ENCODE results near the gene IDE. TPM values are rescaled to one million over a fixed set of nuclear protein-coding genes. Genes with fewer than 3 reads are reported as not detected.
"Not testable (repeated sequence)": the region's sequence is repeated elsewhere in the genome, so short reads cannot be mapped to it uniquely, and the experiment has no call there.

Gene IDE
- total and polyA plus RNA-seq, 2 of the 13 experiments (the other 11 are each of a cell fraction or from before 2014, with no cell fraction given) = 16.1 to 52.1 TPM

DNA sequence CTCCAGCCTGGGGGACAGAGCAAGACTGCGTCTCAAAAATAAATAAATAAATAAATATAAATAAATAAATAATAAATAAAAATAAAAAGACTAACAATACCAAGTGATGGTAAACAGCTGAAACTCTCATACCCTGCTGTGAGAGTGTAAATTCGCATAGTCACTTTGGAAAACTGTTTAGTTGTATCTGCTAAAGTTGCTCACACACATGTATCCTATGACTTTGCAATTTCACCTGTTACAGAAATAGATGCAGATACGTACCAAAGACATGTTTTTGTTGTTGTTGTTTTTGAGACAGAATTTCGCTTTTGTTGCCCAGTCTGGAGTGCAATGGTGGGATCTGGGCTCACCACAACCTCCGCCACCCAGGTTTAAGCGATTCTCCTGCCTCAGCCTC, 135.7 kb downstream of the IDE start (continued):
- TF ChIP-seq, protein P1, sequence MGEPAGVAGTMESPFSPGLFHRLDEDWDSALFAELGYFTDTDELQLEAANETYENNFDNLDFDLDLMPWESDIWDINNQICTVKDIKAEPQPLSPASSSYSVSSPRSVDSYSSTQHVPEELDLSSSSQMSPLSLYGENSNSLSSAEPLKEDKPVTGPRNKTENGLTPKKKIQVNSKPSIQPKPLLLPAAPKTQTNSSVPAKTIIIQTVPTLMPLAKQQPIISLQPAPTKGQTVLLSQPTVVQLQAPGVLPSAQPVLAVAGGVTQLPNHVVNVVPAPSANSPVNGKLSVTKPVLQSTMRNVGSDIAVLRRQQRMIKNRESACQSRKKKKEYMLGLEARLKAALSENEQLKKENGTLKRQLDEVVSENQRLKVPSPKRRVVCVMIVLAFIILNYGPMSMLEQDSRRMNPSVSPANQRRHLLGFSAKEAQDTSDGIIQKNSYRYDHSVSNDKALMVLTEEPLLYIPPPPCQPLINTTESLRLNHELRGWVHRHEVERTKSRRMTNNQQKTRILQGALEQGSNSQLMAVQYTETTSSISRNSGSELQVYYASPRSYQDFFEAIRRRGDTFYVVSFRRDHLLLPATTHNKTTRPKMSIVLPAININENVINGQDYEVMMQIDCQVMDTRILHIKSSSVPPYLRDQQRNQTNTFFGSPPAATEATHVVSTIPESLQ (CRISPR knock-in tag; conservative IDR thresholded peaks at IDR 0.05) = no peak
- TF ChIP-seq CHD2 (IDR thresholded peaks at IDR 0.05; ENCODE audit: low read depth, low read length) (no peak), MZF1 (CRISPR knock-in tag; IDR thresholded peaks at IDR 0.05; ENCODE audit: borderline replicate concordance) (no peak), SMAD1 (CRISPR knock-in tag; IDR thresholded peaks at IDR 0.05; ENCODE audit: borderline replicate concordance, low read depth) (no peak)
- TF ChIP-seq, protein P2, sequence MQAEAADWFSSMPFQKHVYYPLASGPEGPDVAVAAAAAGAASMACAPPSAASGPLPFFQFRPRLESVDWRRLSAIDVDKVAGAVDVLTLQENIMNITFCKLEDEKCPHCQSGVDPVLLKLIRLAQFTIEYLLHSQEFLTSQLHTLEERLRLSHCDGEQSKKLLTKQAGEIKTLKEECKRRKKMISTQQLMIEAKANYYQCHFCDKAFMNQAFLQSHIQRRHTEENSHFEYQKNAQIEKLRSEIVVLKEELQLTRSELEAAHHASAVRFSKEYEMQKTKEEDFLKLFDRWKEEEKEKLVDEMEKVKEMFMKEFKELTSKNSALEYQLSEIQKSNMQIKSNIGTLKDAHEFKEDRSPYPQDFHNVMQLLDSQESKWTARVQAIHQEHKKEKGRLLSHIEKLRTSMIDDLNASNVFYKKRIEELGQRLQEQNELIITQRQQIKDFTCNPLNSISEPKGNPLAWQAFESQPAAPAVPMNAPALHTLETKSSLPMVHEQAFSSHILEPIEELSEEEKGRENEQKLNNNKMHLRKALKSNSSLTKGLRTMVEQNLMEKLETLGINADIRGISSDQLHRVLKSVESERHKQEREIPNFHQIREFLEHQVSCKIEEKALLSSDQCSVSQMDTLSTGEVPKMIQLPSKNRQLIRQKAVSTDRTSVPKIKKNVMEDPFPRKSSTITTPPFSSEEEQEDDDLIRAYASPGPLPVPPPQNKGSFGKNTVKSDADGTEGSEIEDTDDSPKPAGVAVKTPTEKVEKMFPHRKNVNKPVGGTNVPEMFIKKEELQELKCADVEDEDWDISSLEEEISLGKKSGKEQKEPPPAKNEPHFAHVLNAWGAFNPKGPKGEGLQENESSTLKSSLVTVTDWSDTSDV (CRISPR knock-in tag; IDR thresholded peaks at IDR 0.05) = no peak

DNA sequence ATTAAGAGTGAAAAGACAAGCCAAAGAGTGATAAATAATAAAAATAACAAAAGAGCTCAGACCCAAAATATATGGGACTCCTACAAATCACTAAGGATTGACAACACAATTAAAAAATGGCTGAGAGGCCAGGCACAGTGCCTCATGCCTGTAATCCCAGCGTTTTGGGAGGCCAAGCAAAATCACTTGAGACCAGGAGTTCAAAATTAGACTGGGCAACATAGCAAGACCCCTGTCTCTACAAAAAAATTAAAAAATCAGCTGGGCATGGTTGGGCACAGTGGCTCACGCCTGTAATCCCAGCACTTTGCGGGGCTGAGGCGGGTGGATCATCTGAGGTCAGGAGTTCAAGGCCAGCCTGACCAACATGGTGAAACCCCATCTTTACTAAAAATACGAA, 137.3 kb downstream of the IDE start:
- in situ Hi-C loops (cut with HindIII; ENCODE audit: extremely low pct_ligation_motif_present, low pct_unique_long_range_greater_than_20kb) = loop anchor here (5.0 to 25.0 kb wide), 2 partner anchors 354 to 574 kb away; no protein-coding TSS in a partner anchor
- POLR2A ChIA-PET = no interaction called here
- no peak for TF ChIP-seq ZNF326 (CRISPR knock-in tag; IDR thresholded peaks at IDR 0.05; ENCODE audit: borderline replicate concordance)
- peak; percentile 64; the same call in 1 of the 2 replicates for TF ChIP-seq ZNF121 (CRISPR knock-in tag; IDR thresholded peaks at IDR 0.05)
- no peaks in the 10 kb centered on the region for H3K79me2 ChIP-seq (ENCODE audit: insufficient read depth, low read length)
- intact Hi-C loops (cut with micrococcal nuclease; ENCODE audit: unreplicated experiment) = loop anchor here (5.0 to 10.0 kb wide), 2 partner anchors 144 to 672 kb away; partner anchors contain the start of genes CPEB3 and MARCHF5
- WGBS (ENCODE audit: low lambda C conversion rate) = 62% methylated on average over 5 of the region's 5 CpGs
- DNase-seq (ENCODE audit: low spot score) (no peak), ATAC-seq (no peak), FAIRE-seq (no peak)
- H3K4me1 ChIP-seq (ENCODE audit: insufficient read depth, low read length) = no peaks in the 10 kb centered on the region
- no TSS peak for BruUV-seq (replicated peaks)
- no peaks in the 10 kb centered on the region for H3K9me3 ChIP-seq (ENCODE audit: low read length)
- H2AFZ ChIP-seq (ENCODE audit: low read length) = no peak overlapping the region
- no peaks in the 10 kb centered on the region for H3K36me3 ChIP-seq (replicated peaks in 1 of 2; ENCODE audit: control insufficient read depth in 1 of 2, insufficient read depth in 2 of 2, low read length in 2 of 2)
- no peak overlapping the region for H3K27ac ChIP-seq (ENCODE audit: extremely low read length, insufficient read depth, low read length)
- H3K27me3 ChIP-seq (ENCODE audit: control insufficient read depth in 1 of 2, insufficient read depth in 2 of 2, low read length in 2 of 2) = no peaks in the 10 kb centered on the region
- H4K20me1 ChIP-seq (ENCODE audit: insufficient read depth, low read length) = no peaks in the 10 kb centered on the region
- no peak overlapping the region for H3K4me3 ChIP-seq (replicated peaks in 1 of 3; ENCODE audit: insufficient read depth in 1 of 3, low read depth in 2 of 3, low read length in 3 of 3)
- CTCF ChIA-PET (ENCODE audit: low intra/inter-chr PET ratio, low total read pairs) = interaction anchor here (3.1 kb wide), 1 partner anchor 349 kb away, joined by 20 read pairs; no protein-coding TSS in a partner anchor
- no peak overlapping the region for H3K9ac ChIP-seq (ENCODE audit: insufficient read depth, low read depth, low read length)
- no peak overlapping the region for H3K4me2 ChIP-seq (ENCODE audit: low read depth, low read length)

DNA sequence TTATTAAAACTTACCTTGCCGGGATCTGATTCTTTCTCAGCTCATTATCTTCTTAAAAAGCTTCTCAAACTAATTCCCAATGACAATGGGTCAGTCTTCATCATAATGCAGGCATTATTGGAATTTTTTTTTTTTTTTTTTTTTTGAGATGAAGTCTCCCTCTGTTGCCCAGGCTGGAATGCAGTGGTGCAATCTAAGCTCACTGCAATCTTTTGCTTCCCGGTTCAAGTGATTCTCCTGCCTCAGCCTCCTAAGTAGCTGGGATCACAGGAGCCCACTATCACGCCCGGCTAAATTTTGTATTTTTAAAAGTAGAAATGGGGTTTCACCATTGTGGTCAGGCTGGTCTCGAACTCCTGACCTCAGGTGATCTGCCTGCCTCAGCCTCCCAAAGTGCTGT, 137.8 kb downstream of the IDE start:
- DNase-seq (ENCODE audit: low spot score); H3K27me3 ChIP-seq (ENCODE audit: control insufficient read depth in 1 of 2, insufficient read depth in 2 of 2, low read length in 2 of 2); H3K36me3 ChIP-seq (replicated peaks in 1 of 2; ENCODE audit: control insufficient read depth in 1 of 2, insufficient read depth in 2 of 2, low read length in 2 of 2); H3K4me2 ChIP-seq (ENCODE audit: low read depth, low read length); H3K79me2 ChIP-seq (ENCODE audit: insufficient read depth, low read length); H4K20me1 ChIP-seq (ENCODE audit: insufficient read depth, low read length); H2AFZ ChIP-seq (ENCODE audit: low read length); FAIRE-seq; H3K9me3 ChIP-seq (ENCODE audit: low read length); BruUV-seq (replicated peaks); POLR2A ChIA-PET; H3K4me3 ChIP-seq (replicated peaks in 1 of 3; ENCODE audit: insufficient read depth in 1 of 3, low read depth in 2 of 3, low read length in 3 of 3); H3K27ac ChIP-seq (ENCODE audit: extremely low read length, insufficient read depth, low read length); ATAC-seq; H3K9ac ChIP-seq (ENCODE audit: insufficient read depth, low read depth, low read length); H3K4me1 ChIP-seq (ENCODE audit: insufficient read depth, low read length): not testable (repeated sequence)
- intact Hi-C loops (cut with micrococcal nuclease; ENCODE audit: unreplicated experiment) = loop anchor here (5.0 to 10.0 kb wide), 2 partner anchors 144 to 671 kb away; partner anchors contain the start of genes CPEB3 and MARCHF5
- WGBS (ENCODE audit: low lambda C conversion rate) = 60% methylated on average over 5 of the region's 5 CpGs
- CTCF ChIA-PET (ENCODE audit: low intra/inter-chr PET ratio, low total read pairs) = interaction anchor here (3.1 kb wide), 1 partner anchor 348 kb away, joined by 20 read pairs; no protein-coding TSS in a partner anchor
- in situ Hi-C loops (cut with HindIII; ENCODE audit: extremely low pct_ligation_motif_present, low pct_unique_long_range_greater_than_20kb) = loop anchor here (5.0 to 25.0 kb wide), 2 partner anchors 354 to 574 kb away; no protein-coding TSS in a partner anchor

Data from HepG2 (cell line).